ENCODE results near the gene MRPS27. TPM values are rescaled to one million over a fixed set of nuclear protein-coding genes. Genes with fewer than 3 reads are reported as not detected.

The MRPS27 gene
- total and polyA plus RNA-seq, 2 donors from 2014 or later = 40.0 to 50.8 TPM

DNA sequence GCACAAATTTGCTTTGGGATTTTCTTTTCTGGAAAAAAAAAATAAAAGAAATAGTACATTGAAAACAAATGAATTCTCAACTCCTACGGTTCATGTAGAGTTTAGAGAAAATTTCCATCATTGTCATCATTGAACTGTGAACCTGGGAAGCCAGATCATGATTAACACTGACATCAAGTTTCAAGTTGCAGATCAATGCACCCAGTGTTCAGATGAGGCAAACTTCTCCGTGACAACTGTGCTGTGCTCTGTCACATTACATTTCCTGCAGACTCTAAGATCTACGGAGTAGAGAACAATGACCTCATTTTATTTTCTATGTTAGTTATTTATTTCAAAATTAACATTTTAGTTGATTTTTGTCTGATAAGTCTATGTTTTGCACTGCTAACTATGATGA is 113.0 kb downstream of the MRPS27 start:
- Histone ChIP-seq H3K9ac (ENCODE audit: low read length in 3 of 3) (no peak overlapping the region), H3K36me3 (ENCODE audit: control insufficient read depth in 2 of 3, insufficient read depth in 3 of 3, low read length in 3 of 3) (no peaks in the 10 kb centered on the region)
- FAIRE-seq = no peak

DNA sequence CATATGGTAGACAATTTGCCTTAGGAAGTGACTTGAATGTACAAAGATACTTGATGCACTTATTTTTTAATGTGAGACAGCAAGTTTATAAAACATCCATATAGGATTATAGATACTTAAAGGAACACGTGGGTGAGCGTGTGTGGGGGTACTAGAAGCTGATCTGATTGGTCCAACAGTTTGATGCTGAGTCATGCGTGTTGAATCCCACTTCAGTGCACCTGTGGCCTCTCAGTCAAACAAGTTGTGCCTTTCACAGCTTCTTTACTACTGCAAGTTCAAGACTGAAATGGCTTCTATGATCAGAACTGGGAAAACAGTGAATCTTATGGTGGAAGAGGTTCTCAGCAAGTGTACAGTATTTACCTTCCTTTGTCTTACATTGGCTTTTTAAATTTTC is 113.9 kb downstream of the MRPS27 start:
- TF ChIP-seq, protein P1, sequence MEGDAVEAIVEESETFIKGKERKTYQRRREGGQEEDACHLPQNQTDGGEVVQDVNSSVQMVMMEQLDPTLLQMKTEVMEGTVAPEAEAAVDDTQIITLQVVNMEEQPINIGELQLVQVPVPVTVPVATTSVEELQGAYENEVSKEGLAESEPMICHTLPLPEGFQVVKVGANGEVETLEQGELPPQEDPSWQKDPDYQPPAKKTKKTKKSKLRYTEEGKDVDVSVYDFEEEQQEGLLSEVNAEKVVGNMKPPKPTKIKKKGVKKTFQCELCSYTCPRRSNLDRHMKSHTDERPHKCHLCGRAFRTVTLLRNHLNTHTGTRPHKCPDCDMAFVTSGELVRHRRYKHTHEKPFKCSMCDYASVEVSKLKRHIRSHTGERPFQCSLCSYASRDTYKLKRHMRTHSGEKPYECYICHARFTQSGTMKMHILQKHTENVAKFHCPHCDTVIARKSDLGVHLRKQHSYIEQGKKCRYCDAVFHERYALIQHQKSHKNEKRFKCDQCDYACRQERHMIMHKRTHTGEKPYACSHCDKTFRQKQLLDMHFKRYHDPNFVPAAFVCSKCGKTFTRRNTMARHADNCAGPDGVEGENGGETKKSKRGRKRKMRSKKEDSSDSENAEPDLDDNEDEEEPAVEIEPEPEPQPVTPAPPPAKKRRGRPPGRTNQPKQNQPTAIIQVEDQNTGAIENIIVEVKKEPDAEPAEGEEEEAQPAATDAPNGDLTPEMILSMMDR (IDR thresholded peaks at IDR 0.05; ENCODE audit: borderline replicate concordance, extremely low read depth, insufficient read depth) = no peak
- Histone ChIP-seq H3K27me3 (ENCODE audit: control insufficient read depth, insufficient read depth, low read length) (no peaks in the 10 kb centered on the region), H3K36me3 (ENCODE audit: control insufficient read depth in 2 of 3, insufficient read depth in 3 of 3, low read length in 3 of 3) (no peaks in the 10 kb centered on the region), H3K9ac (ENCODE audit: low read length in 3 of 3) (no peak overlapping the region), H3K9me3 (ENCODE audit: control insufficient read depth in 2 of 3, insufficient read depth in 1 of 3, low read length in 3 of 3) (no peaks in the 10 kb centered on the region), H3K4me1 (ENCODE audit: control insufficient read depth in 2 of 3, insufficient read depth in 2 of 3, low read depth in 1 of 3, low read length in 3 of 3) (no peaks in the 10 kb centered on the region), H3K4me3 (ENCODE audit: low read length in 3 of 3) (no peak overlapping the region), H3K27ac (ENCODE audit: low read depth in 2 of 2, low read length in 2 of 2) (no peak overlapping the region)
- FAIRE-seq (no peak), DNase-seq (no peak)
- intact Hi-C loops (cut with DNase I) = no loop called here

More for the DNA sequence above, 113.0 kb downstream of the MRPS27 start:
- TF ChIP-seq, protein P1 (IDR thresholded peaks at IDR 0.05; ENCODE audit: borderline replicate concordance, extremely low read depth, insufficient read depth) = no peak
- Histone ChIP-seq H3K27me3 (ENCODE audit: control insufficient read depth, insufficient read depth, low read length) (no peaks in the 10 kb centered on the region), H3K9me3 (ENCODE audit: control insufficient read depth in 2 of 3, insufficient read depth in 1 of 3, low read length in 3 of 3) (no peaks in the 10 kb centered on the region), H3K27ac (ENCODE audit: low read depth in 2 of 2, low read length in 2 of 2) (no peak overlapping the region), H3K4me1 (ENCODE audit: control insufficient read depth in 2 of 3, insufficient read depth in 2 of 3, low read depth in 1 of 3, low read length in 3 of 3) (no peaks in the 10 kb centered on the region), H3K4me3 (ENCODE audit: low read length in 3 of 3) (no peak overlapping the region)
- intact Hi-C loops (cut with DNase I) = no loop called here
- no peak for DNase-seq

DNA sequence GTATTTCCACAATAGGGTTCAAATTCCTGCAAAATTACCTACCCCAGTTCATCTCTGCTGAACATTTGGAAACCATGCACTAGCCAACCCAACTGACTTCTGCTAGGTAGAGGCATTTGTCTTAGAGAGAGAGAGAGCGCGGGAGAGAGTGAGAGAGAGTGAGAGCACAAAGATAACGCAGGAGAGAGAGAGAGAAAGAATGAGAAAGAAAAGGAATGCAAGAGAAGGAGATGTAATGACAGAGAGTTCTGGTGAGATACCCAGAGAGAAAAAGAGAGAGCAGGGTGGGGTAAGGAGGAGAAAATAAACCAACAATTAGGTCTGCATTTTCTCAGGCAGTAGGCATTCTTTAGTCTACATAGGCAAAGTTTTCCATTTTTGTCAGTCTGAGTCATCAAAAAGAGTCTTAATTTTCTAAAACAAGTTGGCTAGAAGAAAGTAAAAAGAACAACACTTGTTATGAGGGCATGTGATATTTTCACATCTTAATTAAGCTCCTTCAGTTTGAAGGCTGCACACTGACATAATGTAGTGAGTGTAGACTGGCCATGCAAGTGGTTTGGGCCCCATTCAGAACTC is 114.5 kb downstream of the MRPS27 start:
- FAIRE-seq (no peak), DNase-seq (no peak)
- Histone ChIP-seq H3K27ac (ENCODE audit: low read depth in 2 of 2, low read length in 2 of 2) (no peak overlapping the region), H3K36me3 (ENCODE audit: control insufficient read depth in 2 of 3, insufficient read depth in 3 of 3, low read length in 3 of 3) (no peaks in the 10 kb centered on the region), H3K27me3 (ENCODE audit: control insufficient read depth, insufficient read depth, low read length) (no peaks in the 10 kb centered on the region), H3K9ac (ENCODE audit: low read length in 3 of 3) (no peak overlapping the region), H3K4me3 (ENCODE audit: low read length in 3 of 3) (no peak overlapping the region), H3K4me1 (ENCODE audit: control insufficient read depth in 2 of 3, insufficient read depth in 2 of 3, low read depth in 1 of 3, low read length in 3 of 3) (no peaks in the 10 kb centered on the region), H3K9me3 (ENCODE audit: control insufficient read depth in 2 of 3, insufficient read depth in 1 of 3, low read length in 3 of 3) (no peaks in the 10 kb centered on the region)
- intact Hi-C loops (cut with DNase I) = no loop called here
- TF ChIP-seq, protein P1 (IDR thresholded peaks at IDR 0.05; ENCODE audit: borderline replicate concordance, extremely low read depth, insufficient read depth) = no peak

DNA sequence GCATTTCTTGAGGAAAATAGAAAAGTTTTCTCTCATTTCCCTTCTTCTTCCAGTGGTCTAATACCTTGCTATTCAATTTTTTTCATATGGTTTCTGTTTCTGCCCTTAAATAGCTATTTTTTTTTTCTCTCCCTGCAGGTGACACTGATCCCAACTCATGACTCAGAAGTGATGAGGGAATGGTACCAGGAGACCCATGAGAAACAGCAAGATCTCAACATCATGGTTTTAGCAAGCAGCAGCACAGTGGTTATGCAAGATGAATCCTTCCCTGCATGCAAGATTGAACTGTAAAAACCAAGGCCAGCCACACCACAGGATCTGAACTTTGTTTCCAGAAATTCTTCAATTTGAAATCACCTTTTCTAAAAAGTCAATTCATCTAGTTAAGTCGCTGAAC is 115.1 kb downstream of the MRPS27 start:
- Histone ChIP-seq H3K9me3 (ENCODE audit: control insufficient read depth in 2 of 3, insufficient read depth in 1 of 3, low read length in 3 of 3) (no peaks in the 10 kb centered on the region), H3K9ac (ENCODE audit: low read length in 3 of 3) (no peak overlapping the region), H3K27me3 (ENCODE audit: control insufficient read depth, insufficient read depth, low read length) (no peaks in the 10 kb centered on the region), H3K4me3 (ENCODE audit: low read length in 3 of 3) (no peak overlapping the region), H3K36me3 (ENCODE audit: control insufficient read depth in 2 of 3, insufficient read depth in 3 of 3, low read length in 3 of 3) (no peaks in the 10 kb centered on the region), H3K27ac (ENCODE audit: low read depth in 2 of 2, low read length in 2 of 2) (no peak overlapping the region), H3K4me1 (ENCODE audit: control insufficient read depth in 2 of 3, insufficient read depth in 2 of 3, low read depth in 1 of 3, low read length in 3 of 3) (no peaks in the 10 kb centered on the region)
- TF ChIP-seq, protein P1 (IDR thresholded peaks at IDR 0.05; ENCODE audit: borderline replicate concordance, extremely low read depth, insufficient read depth) = no peak
- intact Hi-C loops (cut with DNase I) = no loop called here
- DNase-seq (no peak), FAIRE-seq (no peak)
